GM19438 (cell line): ENCODE data around the gene TBC1D7.
A peak's percentile ranks its signal among the peaks of the same experiment; 100 is the strongest.

Source experiments
- ATAC-seq: cut with Tn5 transposase; IDR thresholded peaks from one replicate; pipeline ENCODE4 v1.9.1; 2021; ENCODE audit warnings: low read depth; ENCODE audit not compliant: unreplicated experiment

TBC1D7 gene

GRCh38 chr6:13357551-13358075, 29.3 kb upstream of the TBC1D7 start:
- ATAC-seq = no peak

GRCh38 chr6:13355999-13356785, 27.9 kb upstream of the TBC1D7 start:
- ATAC-seq = peak; percentile 86

GRCh38 chr6:13355043-13355945, 27.0 kb upstream of the TBC1D7 start:
- peak; percentile 51 for ATAC-seq

GRCh38 chr6:13354331-13355042, 26.1 kb upstream of the TBC1D7 start:
- ATAC-seq = no peak

- ATAC-seq = no peak
Observed at GRCh38 chr6:13352165-13352564, 23.8 kb upstream of the TBC1D7 start.

- no peak for ATAC-seq
Observed at GRCh38 chr6:13351271-13351670, 22.9 kb upstream of the TBC1D7 start.

- ATAC-seq = no peak
Observed at GRCh38 chr6:13349811-13350506, 21.6 kb upstream of the TBC1D7 start.

- ATAC-seq = no peak
Observed at GRCh38 chr6:13348334-13349113, 20.2 kb upstream of the TBC1D7 start.

GRCh38 chr6:13346245-13346644, 17.9 kb upstream of the TBC1D7 start:
- no peak for ATAC-seq

- no peak for ATAC-seq
Observed at GRCh38 chr6:13342414-13343019, 14.2 kb upstream of the TBC1D7 start.

GRCh38 chr6:13339863-13340630, 11.7 kb upstream of the TBC1D7 start:
- ATAC-seq = no peak

GRCh38 chr6:13338038-13338437, 9.7 kb upstream of the TBC1D7 start:
- ATAC-seq = no peak

- no peak for ATAC-seq
Observed at GRCh38 chr6:13336553-13336952, 8.2 kb upstream of the TBC1D7 start.

- ATAC-seq = no peak
Observed at GRCh38 chr6:13334953-13335352, 6.6 kb upstream of the TBC1D7 start.

GRCh38 chr6:13332349-13332706, 4.0 kb upstream of the TBC1D7 start:
- no peak for ATAC-seq

- no peak for ATAC-seq
Observed at GRCh38 chr6:13331516-13332348, 3.4 kb upstream of the TBC1D7 start.

GRCh38 chr6:13328875-13329183, 492 bp upstream of the TBC1D7 start:
- no peak for ATAC-seq

- peak; percentile 8 for ATAC-seq
Observed at GRCh38 chr6:13327691-13328075, 654 bp downstream of the TBC1D7 start.
